Measurements from ENCODE around the gene RLN3.

The RLN3 gene

GRCh38 chr19:14051980-14052379 lies 24.0 kb downstream of the RLN3 start:
- FAIRE-seq (no peak), DNase-seq (ENCODE audit: insufficient read length, low spot score) (no peak)

GRCh38 chr19:14052470-14052869 lies 24.5 kb downstream of the RLN3 start:
- DNase-seq (ENCODE audit: insufficient read length, low spot score) (no peak), FAIRE-seq (no peak)

GRCh38 chr19:14053032-14053431 lies 25.1 kb downstream of the RLN3 start:
- no peak for DNase-seq (ENCODE audit: insufficient read length, low spot score)
- no peak for FAIRE-seq

- DNase-seq (ENCODE audit: insufficient read length, low spot score) (no peak), FAIRE-seq (no peak)
Observed at GRCh38 chr19:14053500-14053899, 25.6 kb downstream of the RLN3 start.

- FAIRE-seq, result no peak
- DNase-seq (ENCODE audit: insufficient read length, low spot score), result no peak
Observed at GRCh38 chr19:14054099-14054498, 26.2 kb downstream of the RLN3 start.

- FAIRE-seq (no peak), DNase-seq (ENCODE audit: insufficient read length, low spot score) (no peak)
Observed at GRCh38 chr19:14054721-14055120, 26.8 kb downstream of the RLN3 start.

GRCh38 chr19:14055396-14055795 lies 27.4 kb downstream of the RLN3 start:
- FAIRE-seq (no peak), DNase-seq (ENCODE audit: insufficient read length, low spot score) (no peak)

- DNase-seq (ENCODE audit: insufficient read length, low spot score), result no peak
- FAIRE-seq, result no peak
Observed at GRCh38 chr19:14056069-14056666, 28.2 kb downstream of the RLN3 start.

GRCh38 chr19:14056741-14057356 lies 28.9 kb downstream of the RLN3 start:
- DNase-seq (ENCODE audit: insufficient read length, low spot score), result no peak
- FAIRE-seq, result no peak

GRCh38 chr19:14058182-14059092 lies 30.5 kb downstream of the RLN3 start:
- no peak for FAIRE-seq
- DNase-seq (ENCODE audit: insufficient read length, low spot score), result no peak

GRCh38 chr19:14059093-14059480 lies 31.1 kb downstream of the RLN3 start:
- FAIRE-seq (no peak), DNase-seq (ENCODE audit: insufficient read length, low spot score) (peak; percentile 62)

- no peak for DNase-seq (ENCODE audit: insufficient read length, low spot score)
- no peak for FAIRE-seq
Observed at GRCh38 chr19:14059652-14060155, 31.8 kb downstream of the RLN3 start.

GRCh38 chr19:14061081-14061749 lies 33.3 kb downstream of the RLN3 start:
- DNase-seq (ENCODE audit: insufficient read length, low spot score) (no peak), FAIRE-seq (no peak)

GRCh38 chr19:14061751-14062557 lies 34.0 kb downstream of the RLN3 start, which contains the start of gene PALM3:
TSS of gene PALM3 (minus strand) at chr19:14062076. CDS start at chr19:14061980, 96 bp downstream.
- FAIRE-seq, result no peak
- DNase-seq (ENCODE audit: insufficient read length, low spot score), result no peak

GRCh38 chr19:14062558-14062855 lies 34.6 kb downstream of the RLN3 start:
- no peak for DNase-seq (ENCODE audit: insufficient read length, low spot score)
- no peak for FAIRE-seq

GRCh38 chr19:14063105-14063504 lies 35.2 kb downstream of the RLN3 start:
- FAIRE-seq (no peak), DNase-seq (ENCODE audit: insufficient read length, low spot score) (no peak)

- no peak for FAIRE-seq
- DNase-seq (ENCODE audit: insufficient read length, low spot score), result no peak
Observed at GRCh38 chr19:14066134-14066533, 38.2 kb downstream of the RLN3 start.

- FAIRE-seq, result no peak
- no peak for DNase-seq (ENCODE audit: insufficient read length, low spot score)
Observed at GRCh38 chr19:14070268-14071050, 42.5 kb downstream of the RLN3 start.

- FAIRE-seq (no peak), DNase-seq (ENCODE audit: insufficient read length, low spot score) (no peak)
Observed at GRCh38 chr19:14072535-14073260, 44.8 kb downstream of the RLN3 start, which contains the start of gene MISP3. TSS of gene MISP3 (plus strand) at chr19:14072786. CDS start at chr19:14073310, 524 bp downstream.
